ENCODE measurements around the gene FBXO9. TPM values are rescaled to one million over a fixed set of nuclear protein-coding genes. Genes with fewer than 3 reads are reported as not detected.
A peak's percentile ranks its signal among the peaks of the same experiment; 100 is the strongest.

Gene FBXO9
- total RNA-seq, 1 donor from 2014 or later, result 65.2 TPM

DNA sequence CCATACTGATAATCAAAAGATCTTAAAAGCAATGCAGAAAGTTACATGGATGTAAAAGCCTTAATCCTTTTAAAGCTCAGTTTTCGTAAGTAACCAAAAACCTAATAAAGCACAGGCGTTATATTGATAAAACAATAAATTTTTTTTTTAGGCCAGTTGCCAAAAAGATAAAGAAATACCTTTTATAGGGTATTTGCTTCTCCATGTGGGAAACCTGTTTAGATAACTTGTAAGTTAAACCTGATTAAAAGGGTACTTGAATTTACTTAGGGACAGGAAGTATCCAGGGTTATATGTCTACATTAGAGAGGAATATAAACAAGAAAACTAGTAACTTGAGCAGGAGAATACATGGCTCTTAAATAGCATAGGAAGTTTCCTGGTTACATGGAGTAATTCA is 21.1 kb downstream of the FBXO9 start:
- intact Hi-C loops (cut with micrococcal nuclease), result loop anchor here (5.0 kb wide), 1 partner anchor 396 kb away; no protein-coding TSS in a partner anchor
- peaks cover 52% of the 10 kb centered on the region for H3K36me3 Mint-ChIP-seq (ENCODE audit: low read depth)
- no peaks in the 10 kb centered on the region for H3K4me1 Mint-ChIP-seq
- DNase-seq, result no peak
- H3K4me3 Mint-ChIP-seq, result no peak overlapping the region
- no peaks in the 10 kb centered on the region for H3K27me3 Mint-ChIP-seq
- H3K9me3 Mint-ChIP-seq, result no peaks in the 10 kb centered on the region
- H3K27ac Mint-ChIP-seq, result no peak overlapping the region

DNA sequence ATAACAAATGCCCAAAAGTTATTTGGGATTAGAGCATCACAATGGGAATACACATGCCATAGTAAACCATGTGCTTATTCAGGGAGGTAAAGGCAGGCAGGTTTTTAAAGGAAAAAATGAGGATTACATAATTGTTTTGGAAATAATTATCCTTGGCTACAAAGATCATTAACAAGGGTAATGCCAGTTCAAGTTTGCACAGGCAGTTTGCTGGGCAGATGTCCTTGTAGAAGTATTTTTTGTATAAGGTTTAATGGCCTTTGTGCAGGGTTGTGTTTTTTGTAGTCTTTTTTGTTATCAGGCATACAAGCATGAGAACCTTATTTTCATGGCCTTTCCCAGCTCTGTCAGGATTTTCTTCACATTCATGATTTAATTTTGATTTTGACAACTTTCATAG is 24.7 kb downstream of the FBXO9 start:
- H3K27me3 Mint-ChIP-seq, result no peaks in the 10 kb centered on the region
- DNase-seq, result no peak
- H3K4me3 Mint-ChIP-seq, result no peak overlapping the region
- intact Hi-C loops (cut with micrococcal nuclease), result loop anchor here (5.0 kb wide), 1 partner anchor 392 kb away; no protein-coding TSS in a partner anchor
- H3K4me1 Mint-ChIP-seq, result peaks cover 6% of the 10 kb centered on the region
- H3K27ac Mint-ChIP-seq, result no peak overlapping the region
- H3K36me3 Mint-ChIP-seq (ENCODE audit: low read depth), result peaks cover 45% of the 10 kb centered on the region
- H3K9me3 Mint-ChIP-seq, result no peaks in the 10 kb centered on the region

DNA sequence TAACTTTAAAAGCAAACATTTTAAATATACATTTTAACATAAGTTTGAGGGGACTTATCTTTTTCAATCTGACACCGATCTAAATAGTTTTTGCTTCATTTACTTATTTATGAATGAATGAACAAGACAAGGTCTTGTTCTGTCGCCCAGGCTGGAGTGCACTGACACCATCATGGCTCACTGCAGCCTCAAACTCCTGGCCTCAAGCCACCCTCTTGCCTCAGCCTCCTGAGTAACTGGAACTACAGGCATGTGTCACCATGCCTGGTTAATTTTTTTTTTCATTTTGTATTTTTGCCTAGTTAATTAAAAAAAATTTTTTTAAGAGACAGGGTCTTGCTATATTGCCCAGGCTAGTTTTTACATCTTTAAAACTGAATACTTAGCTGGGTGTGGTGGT is 25.4 kb downstream of the FBXO9 start:
- H3K4me3 Mint-ChIP-seq, result no peak overlapping the region
- H3K27me3 Mint-ChIP-seq, result no peaks in the 10 kb centered on the region
- intact Hi-C loops (cut with micrococcal nuclease), result no loop called here
- no peaks in the 10 kb centered on the region for H3K9me3 Mint-ChIP-seq
- H3K36me3 Mint-ChIP-seq (ENCODE audit: low read depth), result peaks cover 52% of the 10 kb centered on the region
- peaks cover 6% of the 10 kb centered on the region for H3K4me1 Mint-ChIP-seq
- DNase-seq, result no peak
- H3K27ac Mint-ChIP-seq, result no peak overlapping the region

DNA sequence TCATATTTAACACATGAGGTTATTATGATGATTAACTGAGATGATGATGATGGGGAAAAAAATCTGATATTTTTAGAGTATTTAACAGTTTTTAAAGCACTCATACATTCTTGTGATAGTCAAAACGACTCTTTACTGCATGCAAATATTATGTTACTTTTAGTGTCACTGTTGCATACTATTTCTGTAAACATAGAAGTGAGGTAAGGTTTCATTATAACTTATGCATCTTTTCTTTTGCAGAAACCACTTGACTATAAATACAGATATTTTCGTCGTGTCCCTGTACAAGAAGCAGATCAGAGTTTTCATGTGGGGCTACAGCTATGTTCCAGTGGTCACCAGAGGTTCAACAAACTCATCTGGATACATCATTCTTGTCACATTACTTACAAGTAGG is 30.1 kb downstream of the FBXO9 start:
- H3K4me3 Mint-ChIP-seq, result no peak overlapping the region
- no peak overlapping the region for H3K27ac Mint-ChIP-seq
- H3K9me3 Mint-ChIP-seq, result no peaks in the 10 kb centered on the region

DNA sequence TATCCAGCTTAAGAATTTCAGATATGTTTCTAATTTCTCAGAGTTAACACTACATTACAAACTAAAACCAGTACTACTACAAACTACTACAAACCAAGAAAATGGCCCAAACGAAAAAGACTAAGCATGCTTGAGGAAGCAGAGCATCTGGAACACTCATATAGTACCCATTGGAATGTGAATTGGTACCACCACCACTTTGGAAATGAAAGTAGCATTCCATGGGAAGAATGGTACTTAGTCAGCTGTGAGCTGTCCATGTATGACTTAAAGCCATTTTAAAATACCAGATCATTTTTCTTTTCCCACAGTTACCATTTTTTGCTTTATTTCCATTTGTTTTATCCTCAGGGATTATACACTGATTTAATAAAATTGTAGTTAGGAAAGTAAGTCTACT is 30.5 kb downstream of the FBXO9 start:
- no peak overlapping the region for H3K27ac Mint-ChIP-seq
- H3K27me3 Mint-ChIP-seq, result no peaks in the 10 kb centered on the region
- DNase-seq, result no peak
- peaks cover 57% of the 10 kb centered on the region for H3K36me3 Mint-ChIP-seq (ENCODE audit: low read depth)
- intact Hi-C loops (cut with micrococcal nuclease), result no loop called here
- no peaks in the 10 kb centered on the region for H3K9me3 Mint-ChIP-seq
- H3K4me3 Mint-ChIP-seq, result no peak overlapping the region
- peaks cover 6% of the 10 kb centered on the region for H3K4me1 Mint-ChIP-seq

More for the DNA sequence above, 30.1 kb downstream of the FBXO9 start:
- no peaks in the 10 kb centered on the region for H3K27me3 Mint-ChIP-seq
- intact Hi-C loops (cut with micrococcal nuclease), result no loop called here
- peaks cover 6% of the 10 kb centered on the region for H3K4me1 Mint-ChIP-seq
- DNase-seq, result no peak
- peaks cover 61% of the 10 kb centered on the region for H3K36me3 Mint-ChIP-seq (ENCODE audit: low read depth)

DNA sequence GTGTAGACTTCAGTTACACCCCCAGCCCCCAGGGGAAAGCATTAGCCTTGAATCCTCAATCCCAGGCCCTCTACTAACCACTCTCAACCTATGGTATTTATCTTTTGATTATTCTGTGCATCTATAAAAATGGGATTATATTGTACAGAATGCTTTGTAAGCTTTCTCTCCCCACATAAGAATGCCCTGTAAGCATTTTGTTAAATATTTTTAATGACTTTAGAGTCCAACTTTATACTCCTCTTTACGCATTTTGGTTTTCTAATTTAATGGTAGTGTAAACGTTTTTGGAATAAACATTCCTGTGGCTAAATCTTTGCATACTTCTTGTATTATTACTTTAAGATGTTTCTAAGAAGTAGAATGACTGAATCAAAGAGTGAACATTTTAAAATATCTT is 35.4 kb downstream of the FBXO9 start:
- Mint-ChIP-seq H3K27ac (no peak overlapping the region), H3K4me3 (no peak overlapping the region), H3K9me3 (no peaks in the 10 kb centered on the region), H3K27me3 (no peaks in the 10 kb centered on the region), H3K36me3 (ENCODE audit: low read depth) (peaks cover 41% of the 10 kb centered on the region), H3K4me1 (no peaks in the 10 kb centered on the region)
- no peak for DNase-seq
- intact Hi-C loops (cut with micrococcal nuclease), result no loop called here

DNA sequence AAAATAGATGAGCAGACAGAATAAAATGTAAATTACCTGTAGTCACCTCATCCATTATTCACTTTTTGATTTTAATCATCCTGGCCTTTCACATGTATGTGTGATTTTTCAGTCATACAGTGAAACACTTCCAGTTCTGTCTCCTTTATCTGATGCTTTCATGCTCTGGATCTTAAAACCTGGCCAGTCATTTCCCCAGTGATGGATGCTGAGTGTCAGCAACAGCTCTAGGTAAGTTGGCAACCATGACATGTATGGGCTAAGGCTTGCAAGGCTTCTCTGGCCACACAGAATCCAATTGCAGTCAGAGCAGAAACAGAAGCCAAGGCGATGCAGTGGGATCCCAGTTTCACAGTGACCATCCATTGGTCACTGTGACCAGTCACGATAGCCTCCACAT is 35.8 kb downstream of the FBXO9 start:
- Mint-ChIP-seq H3K4me3 (no peak overlapping the region), H3K4me1 (no peaks in the 10 kb centered on the region), H3K27me3 (no peaks in the 10 kb centered on the region), H3K36me3 (ENCODE audit: low read depth) (peaks cover 36% of the 10 kb centered on the region), H3K27ac (no peak overlapping the region), H3K9me3 (no peaks in the 10 kb centered on the region)
- DNase-seq, result no peak
- intact Hi-C loops (cut with micrococcal nuclease), result no loop called here

DNA sequence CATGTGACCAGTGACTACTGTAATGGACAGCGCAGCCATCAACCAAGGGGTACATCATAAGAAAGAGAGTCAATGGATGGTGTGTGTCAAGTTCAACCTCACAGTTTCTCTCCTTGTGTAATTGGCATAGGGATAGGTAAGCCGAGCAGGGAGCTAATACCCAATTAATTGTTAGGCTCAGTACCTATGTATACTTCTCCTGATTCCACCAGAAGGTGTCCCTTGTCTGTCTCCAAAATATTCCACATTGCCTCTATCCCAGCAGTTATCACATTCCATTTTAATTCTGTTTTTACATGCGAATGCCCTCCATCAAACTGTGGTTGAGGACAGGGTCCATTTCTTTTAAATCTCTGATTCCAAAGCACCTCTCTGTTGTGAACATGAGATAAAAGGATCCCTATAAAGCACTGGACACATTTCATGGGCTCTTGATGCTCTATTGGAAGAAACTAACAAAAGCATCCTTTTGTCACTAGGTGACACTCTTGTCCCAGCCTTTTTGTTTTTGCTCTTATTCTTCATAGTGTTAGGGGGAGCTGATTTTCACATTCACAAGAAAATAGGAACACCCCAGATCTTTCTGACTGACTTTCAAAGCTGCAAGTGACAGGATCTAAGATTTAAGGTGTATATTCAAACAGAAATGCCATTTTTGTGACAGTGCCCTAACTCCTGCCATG is 38.9 kb downstream of the FBXO9 start:
- Mint-ChIP-seq H3K4me3 (no peak overlapping the region), H3K27me3 (no peaks in the 10 kb centered on the region), H3K27ac (no peak overlapping the region), H3K36me3 (ENCODE audit: low read depth) (peaks cover 14% of the 10 kb centered on the region), H3K4me1 (no peaks in the 10 kb centered on the region), H3K9me3 (no peaks in the 10 kb centered on the region)
- intact Hi-C loops (cut with micrococcal nuclease), result no loop called here
- no peak for DNase-seq

DNA sequence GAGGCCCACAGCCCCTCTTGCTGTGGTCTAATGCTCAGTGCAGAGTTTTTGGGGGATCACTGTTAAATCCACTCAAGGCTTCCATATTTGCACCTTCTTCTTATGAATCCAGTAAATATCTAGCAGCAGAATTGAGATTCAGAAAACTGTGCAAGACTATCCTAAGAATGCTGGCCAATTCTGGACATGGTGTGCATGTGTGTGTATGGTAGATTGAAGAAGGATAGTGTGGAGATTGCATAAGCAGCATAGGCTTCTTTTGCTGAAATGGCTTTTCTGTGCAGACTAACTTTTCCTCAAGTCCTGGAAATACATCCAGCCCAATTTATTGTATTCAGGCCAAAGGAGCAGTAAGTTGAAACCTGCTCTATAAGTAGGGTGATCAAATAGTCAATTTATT is 39.7 kb downstream of the FBXO9 start:
- Mint-ChIP-seq H3K9me3 (no peaks in the 10 kb centered on the region), H3K36me3 (ENCODE audit: low read depth) (peaks cover 13% of the 10 kb centered on the region), H3K27me3 (no peaks in the 10 kb centered on the region), H3K4me3 (no peak overlapping the region), H3K4me1 (no peaks in the 10 kb centered on the region), H3K27ac (no peak overlapping the region)
- intact Hi-C loops (cut with micrococcal nuclease), result no loop called here
- DNase-seq, result no peak

DNA sequence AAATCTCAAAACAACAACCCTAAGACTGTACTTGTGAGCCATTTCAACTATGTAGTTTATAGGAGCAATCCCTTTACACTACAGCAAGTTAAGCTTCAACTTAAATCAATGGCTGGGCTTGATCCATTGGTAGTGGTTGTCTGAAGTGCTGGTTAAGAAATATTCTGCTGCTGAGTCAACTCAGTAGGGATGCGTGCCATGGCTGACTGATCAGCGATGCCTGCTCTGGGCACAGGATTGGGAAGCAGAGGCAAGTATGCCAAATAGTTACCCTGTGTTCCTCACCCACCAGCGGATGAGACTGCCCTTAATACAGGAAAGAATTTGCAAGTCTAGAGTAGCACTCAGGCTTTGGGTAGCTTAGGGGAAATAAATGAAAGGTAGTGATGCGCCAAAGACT is 41.9 kb downstream of the FBXO9 start:
- no peaks in the 10 kb centered on the region for H3K9me3 Mint-ChIP-seq
- H3K36me3 Mint-ChIP-seq (ENCODE audit: low read depth), result peaks cover 4% of the 10 kb centered on the region
- no peak for DNase-seq
- intact Hi-C loops (cut with micrococcal nuclease), result no loop called here
- H3K27me3 Mint-ChIP-seq, result no peaks in the 10 kb centered on the region
- H3K4me3 Mint-ChIP-seq, result no peak overlapping the region
- H3K27ac Mint-ChIP-seq, result no peak overlapping the region
- H3K4me1 Mint-ChIP-seq, result no peaks in the 10 kb centered on the region

DNA sequence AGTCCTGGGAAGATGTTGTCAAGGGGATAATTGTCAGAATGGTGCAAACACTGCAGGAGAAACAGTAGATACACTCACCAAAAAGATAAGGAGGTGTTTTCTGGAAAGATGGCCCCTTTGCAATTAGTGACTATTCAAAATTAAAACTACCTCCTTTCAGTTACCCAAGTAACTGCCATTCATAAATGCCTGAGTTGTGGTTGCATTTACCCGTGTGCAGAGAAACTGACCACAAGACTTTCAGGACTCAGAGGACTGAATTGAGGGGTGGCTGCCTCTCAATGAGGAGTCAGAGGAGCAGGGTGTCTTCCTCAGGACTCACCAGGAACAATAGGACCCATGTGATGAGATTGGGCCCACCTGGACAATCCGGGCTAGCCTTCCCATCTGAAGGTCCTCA is 44.4 kb downstream of the FBXO9 start:
- intact Hi-C loops (cut with micrococcal nuclease), result no loop called here
- no peak for DNase-seq
- H3K4me3 Mint-ChIP-seq, result no peak overlapping the region
- H3K36me3 Mint-ChIP-seq (ENCODE audit: low read depth), result no peaks in the 10 kb centered on the region
- H3K4me1 Mint-ChIP-seq, result peaks cover 4% of the 10 kb centered on the region
- no peaks in the 10 kb centered on the region for H3K9me3 Mint-ChIP-seq
- no peak overlapping the region for H3K27ac Mint-ChIP-seq
- H3K27me3 Mint-ChIP-seq, result peaks cover 9% of the 10 kb centered on the region

DNA sequence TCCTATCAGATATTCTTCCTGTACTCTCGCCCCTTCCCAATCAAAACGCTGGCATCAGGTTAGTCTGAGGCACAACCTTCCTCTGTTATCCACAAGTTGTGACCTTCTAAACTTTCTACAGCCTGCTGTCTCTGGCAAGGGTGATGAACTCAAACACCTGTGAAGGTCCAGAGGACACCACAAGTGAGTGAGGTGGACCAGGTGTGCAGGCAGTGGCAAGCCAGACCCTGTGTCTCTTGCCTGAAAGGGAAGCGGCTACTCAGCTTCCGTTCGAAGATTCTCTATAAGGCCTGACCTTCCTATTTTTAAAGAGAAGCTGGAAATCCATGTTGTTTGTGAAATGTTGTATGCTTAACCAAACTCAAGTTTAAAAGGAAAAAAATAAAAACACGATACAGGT is 46.7 kb downstream of the FBXO9 start:
- H3K27ac Mint-ChIP-seq, result no peak overlapping the region
- H3K27me3 Mint-ChIP-seq, result peaks cover 11% of the 10 kb centered on the region
- intact Hi-C loops (cut with micrococcal nuclease), result no loop called here
- peaks cover 4% of the 10 kb centered on the region for H3K4me1 Mint-ChIP-seq
- peaks cover 4% of the 10 kb centered on the region for H3K9me3 Mint-ChIP-seq
- DNase-seq, result no peak
- H3K4me3 Mint-ChIP-seq, result no peak overlapping the region
- H3K36me3 Mint-ChIP-seq (ENCODE audit: low read depth), result no peaks in the 10 kb centered on the region

DNA sequence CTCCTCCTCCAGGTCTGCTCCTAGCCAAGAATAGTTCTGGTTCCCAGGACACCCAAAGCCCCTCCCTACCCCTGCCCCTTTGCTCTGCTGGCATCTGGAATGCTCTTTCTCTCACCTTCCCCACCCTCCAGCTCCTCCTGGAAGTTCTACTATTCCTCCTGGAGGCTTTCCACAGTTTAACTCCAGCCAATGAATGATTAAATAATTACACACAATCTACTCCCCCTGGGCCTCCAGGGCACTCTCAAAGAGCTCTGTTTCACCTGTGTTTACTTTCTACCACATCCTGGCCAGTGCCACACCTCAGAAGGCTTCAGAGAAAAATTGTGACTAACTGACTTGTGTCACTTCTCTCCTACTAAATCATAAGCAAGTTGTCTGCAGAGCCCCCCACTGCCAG is 47.2 kb downstream of the FBXO9 start:
- peaks cover 4% of the 10 kb centered on the region for H3K9me3 Mint-ChIP-seq
- no peak overlapping the region for H3K4me3 Mint-ChIP-seq

DNA sequence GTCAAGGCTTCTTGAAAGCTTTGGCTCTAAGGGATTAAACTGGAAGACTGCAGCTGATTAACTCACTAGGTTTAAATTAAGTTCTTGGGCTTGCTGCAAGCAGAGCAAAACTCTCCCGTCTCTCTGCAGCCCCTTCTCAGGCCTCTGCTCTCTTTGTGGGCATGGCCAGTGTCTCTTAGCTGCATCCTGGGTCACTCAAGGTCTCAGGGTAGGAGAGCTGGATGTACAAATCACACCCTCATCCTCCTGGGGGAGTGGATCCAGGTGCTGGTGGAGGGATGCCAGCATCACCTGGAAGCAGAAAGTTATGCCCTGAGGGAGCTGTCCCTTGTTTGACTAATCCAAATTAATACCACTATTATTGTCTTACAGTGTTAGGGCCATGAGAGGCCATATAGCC is 47.7 kb downstream of the FBXO9 start:
- Mint-ChIP-seq H3K4me1 (peaks cover 4% of the 10 kb centered on the region), H3K9me3 (peaks cover 4% of the 10 kb centered on the region), H3K27me3 (peaks cover 11% of the 10 kb centered on the region), H3K27ac (no peak overlapping the region), H3K36me3 (ENCODE audit: low read depth) (no peaks in the 10 kb centered on the region), H3K4me3 (no peak overlapping the region)
- intact Hi-C loops (cut with micrococcal nuclease), result no loop called here
- DNase-seq, result no peak

More for the DNA sequence above, 47.2 kb downstream of the FBXO9 start:
- no peaks in the 10 kb centered on the region for H3K36me3 Mint-ChIP-seq (ENCODE audit: low read depth)
- peaks cover 4% of the 10 kb centered on the region for H3K4me1 Mint-ChIP-seq
- H3K27me3 Mint-ChIP-seq, result peaks cover 11% of the 10 kb centered on the region
- peak; percentile 59 for DNase-seq
- no peak overlapping the region for H3K27ac Mint-ChIP-seq
- intact Hi-C loops (cut with micrococcal nuclease), result no loop called here

DNA sequence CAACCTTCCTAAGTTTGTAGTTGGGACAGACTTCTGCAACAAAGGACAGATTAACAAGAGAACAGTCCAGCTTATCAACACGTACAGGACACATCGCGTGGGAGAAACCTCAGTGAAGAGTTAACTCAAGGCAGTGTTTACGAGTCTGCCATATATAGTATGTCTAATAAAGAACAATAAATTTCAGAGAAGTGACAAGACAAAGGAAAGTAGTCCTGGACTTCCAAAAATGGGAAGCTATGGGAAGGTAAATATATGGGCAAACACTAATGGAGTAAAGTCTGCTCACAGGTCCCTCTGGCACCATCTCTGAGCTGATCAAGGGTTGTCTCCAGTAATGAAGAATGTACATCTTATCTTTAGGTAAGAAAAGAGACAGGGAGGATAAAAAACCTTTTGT is 48.5 kb downstream of the FBXO9 start:
- H3K4me1 Mint-ChIP-seq, result peaks cover 4% of the 10 kb centered on the region
- intact Hi-C loops (cut with micrococcal nuclease), result no loop called here
- H3K9me3 Mint-ChIP-seq, result peaks cover 4% of the 10 kb centered on the region
- DNase-seq, result no peak
- peaks cover 14% of the 10 kb centered on the region for H3K27me3 Mint-ChIP-seq
- no peaks in the 10 kb centered on the region for H3K36me3 Mint-ChIP-seq (ENCODE audit: low read depth)
- H3K4me3 Mint-ChIP-seq, result no peak overlapping the region
- H3K27ac Mint-ChIP-seq, result no peak overlapping the region
